Natural killer cell (primary cell): Measurements from ENCODE around the gene EXOC3L4. TPM values are rescaled to one million over a fixed set of nuclear protein-coding genes. Genes with fewer than 3 reads are reported as not detected.

Source experiments
- ATAC-seq, 3 donors: fragments of 150-1000 bp in 2 of 3; fragments of 200-7000 bp in 1 of 3; cut with Tn5 transposase; 1 replicate in 1 of 3; 2 replicates in 2 of 3; pipeline ENCODE4 v1.10.0; 2021; ENCODE audit warnings: mild to moderate bottlenecking in 2 of 3, moderate library complexity in 2 of 3
- DNase-seq, 2 donors: peaks; one replicate each; pipeline versions ENCODE4 v3.0.0 to v3.0.0-alpha.2; 2013 to 2021; ENCODE audit warnings: mixed read lengths in 1 of 2
- H3K27ac ChIP-seq: one replicate; pipeline ENCODE4 v1.5.1; 2013; ENCODE audit warnings: mild to moderate bottlenecking, low read length
- H3K27me3 ChIP-seq: one replicate; pipeline ENCODE4 v1.6.1; 2013; ENCODE audit warnings: low read length; ENCODE audit not compliant: control insufficient read depth, insufficient read depth
- H3K36me3 ChIP-seq: one replicate; pipeline ENCODE4 v1.6.1; 2013; ENCODE audit warnings: low read length; ENCODE audit not compliant: control insufficient read depth, insufficient read depth
- H3K4me1 ChIP-seq: one replicate; pipeline ENCODE4 v1.6.1; 2013; ENCODE audit warnings: low read length; ENCODE audit not compliant: control insufficient read depth, insufficient read depth
- H3K4me3 ChIP-seq: one replicate; pipeline ENCODE4 v1.5.1; 2013; ENCODE audit warnings: low read length
- H3K9me3 ChIP-seq: one replicate; pipeline ENCODE4 v1.6.1; 2013; ENCODE audit warnings: low read length; ENCODE audit not compliant: control insufficient read depth, insufficient read depth
- H3K27ac Mint-ChIP-seq, 2 donors: one replicate each; pipeline ENCODE4 v1.8.0; 2022; ENCODE audit warnings: mild to moderate bottlenecking in 2 of 2, mixed read lengths in 2 of 2, moderate library complexity in 1 of 2
- H3K27me3 Mint-ChIP-seq, 2 donors: one replicate each; pipeline ENCODE4 v1.8.0; 2022; ENCODE audit warnings: low read depth in 2 of 2, mixed read lengths in 2 of 2
- H3K36me3 Mint-ChIP-seq: one replicate; pipeline ENCODE4 v1.8.0; 2022; ENCODE audit warnings: mixed read lengths
- H3K4me1 Mint-ChIP-seq, 2 donors: one replicate each; pipeline ENCODE4 v1.8.0; 2022; ENCODE audit warnings: mixed read lengths in 2 of 2
- H3K4me3 Mint-ChIP-seq: one replicate; pipeline ENCODE4 v1.8.0; 2022; ENCODE audit warnings: mild to moderate bottlenecking, moderate library complexity, mixed read lengths
- H3K9me3 Mint-ChIP-seq, 2 donors: one replicate each; pipeline ENCODE4 v1.8.0; 2022; ENCODE audit warnings: mixed read lengths in 2 of 2
- WGBS: methylation state at CpG from one replicate; pipeline ENCODE4 v1.1.7; 2013; ENCODE audit warnings: missing lambda C conversion rate; ENCODE audit not compliant: insufficient coverage; 5-methylcytosine and 5-hydroxymethylcytosine counted together
- intact Hi-C: fragments of 100-400 bp; cut with micrococcal nuclease; formaldehyde crosslinking; loops from one replicate; pipeline ENCODE4 v1.14.2; 2022
- total RNA-seq, 4 donors: library from RNA; stranded (reverse); fragments of 120-200 nt in 1 of 4; gene quantifications; one replicate each; pipeline versions ENCODE4 v1.2.3 to v1.2.4, GENCODE V29; 2013 to 2022
- TF ChIP-seq, protein P1 (sequence below): fragments of 200-600 bp; IDR thresholded peaks from one replicate; pipeline ENCODE4 v1.8.0; 2022; ENCODE audit warnings: antibody characterized with exemption

The EXOC3L4 gene
- total RNA-seq, 3 donors from 2014 or later (not counting 1 experiment from before 2014, with no cell fraction given): not detected

DNA sequence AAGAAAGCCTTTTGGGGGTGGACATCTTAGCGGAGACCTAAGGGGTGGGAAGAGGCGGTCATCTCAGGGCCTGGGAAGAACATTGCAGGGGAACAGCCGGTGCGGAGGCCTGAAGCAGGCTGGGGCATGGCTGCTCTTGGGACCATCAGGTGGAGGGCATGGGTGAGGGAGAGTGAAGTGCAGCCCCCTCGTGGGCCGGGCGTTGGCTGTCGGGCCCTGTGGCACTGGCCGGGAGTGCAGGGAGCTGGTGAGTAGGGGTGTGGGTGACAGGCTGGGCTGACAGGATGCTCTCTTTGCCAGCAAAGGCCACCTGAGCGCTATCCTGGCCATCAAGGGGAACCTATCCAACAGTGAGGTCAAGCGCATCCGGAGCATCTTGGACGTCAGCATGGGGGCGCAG lies 40.4 kb downstream of the EXOC3L4 start:
- Histone ChIP-seq H3K36me3 (no peaks in the 10 kb centered on the region), H3K9me3 (no peaks in the 10 kb centered on the region), H3K27me3 (no peaks in the 10 kb centered on the region), H3K4me3 (no peak overlapping the region), H3K4me1 (no peaks in the 10 kb centered on the region), H3K27ac (no peak overlapping the region)
- WGBS: 93% methylated on average over 14 of the region's 14 CpGs
- TF ChIP-seq, protein P1, sequence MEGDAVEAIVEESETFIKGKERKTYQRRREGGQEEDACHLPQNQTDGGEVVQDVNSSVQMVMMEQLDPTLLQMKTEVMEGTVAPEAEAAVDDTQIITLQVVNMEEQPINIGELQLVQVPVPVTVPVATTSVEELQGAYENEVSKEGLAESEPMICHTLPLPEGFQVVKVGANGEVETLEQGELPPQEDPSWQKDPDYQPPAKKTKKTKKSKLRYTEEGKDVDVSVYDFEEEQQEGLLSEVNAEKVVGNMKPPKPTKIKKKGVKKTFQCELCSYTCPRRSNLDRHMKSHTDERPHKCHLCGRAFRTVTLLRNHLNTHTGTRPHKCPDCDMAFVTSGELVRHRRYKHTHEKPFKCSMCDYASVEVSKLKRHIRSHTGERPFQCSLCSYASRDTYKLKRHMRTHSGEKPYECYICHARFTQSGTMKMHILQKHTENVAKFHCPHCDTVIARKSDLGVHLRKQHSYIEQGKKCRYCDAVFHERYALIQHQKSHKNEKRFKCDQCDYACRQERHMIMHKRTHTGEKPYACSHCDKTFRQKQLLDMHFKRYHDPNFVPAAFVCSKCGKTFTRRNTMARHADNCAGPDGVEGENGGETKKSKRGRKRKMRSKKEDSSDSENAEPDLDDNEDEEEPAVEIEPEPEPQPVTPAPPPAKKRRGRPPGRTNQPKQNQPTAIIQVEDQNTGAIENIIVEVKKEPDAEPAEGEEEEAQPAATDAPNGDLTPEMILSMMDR: no peak
- no peak overlapping the region for H3K4me3 Mint-ChIP-seq
- intact Hi-C loops: no loop called here
- no peaks in the 10 kb centered on the region for H3K36me3 Mint-ChIP-seq
- DNase-seq (no peak), ATAC-seq (no peak)
- H3K9me3 Mint-ChIP-seq: no peaks in the 10 kb centered on the region
- H3K27ac Mint-ChIP-seq: no peak overlapping the region
- peaks cover 4 to 12% of the 10 kb centered on the region in 2 donors for H3K27me3 Mint-ChIP-seq
- peaks cover 0 to 4% of the 10 kb centered on the region in 2 donors for H3K4me1 Mint-ChIP-seq

DNA sequence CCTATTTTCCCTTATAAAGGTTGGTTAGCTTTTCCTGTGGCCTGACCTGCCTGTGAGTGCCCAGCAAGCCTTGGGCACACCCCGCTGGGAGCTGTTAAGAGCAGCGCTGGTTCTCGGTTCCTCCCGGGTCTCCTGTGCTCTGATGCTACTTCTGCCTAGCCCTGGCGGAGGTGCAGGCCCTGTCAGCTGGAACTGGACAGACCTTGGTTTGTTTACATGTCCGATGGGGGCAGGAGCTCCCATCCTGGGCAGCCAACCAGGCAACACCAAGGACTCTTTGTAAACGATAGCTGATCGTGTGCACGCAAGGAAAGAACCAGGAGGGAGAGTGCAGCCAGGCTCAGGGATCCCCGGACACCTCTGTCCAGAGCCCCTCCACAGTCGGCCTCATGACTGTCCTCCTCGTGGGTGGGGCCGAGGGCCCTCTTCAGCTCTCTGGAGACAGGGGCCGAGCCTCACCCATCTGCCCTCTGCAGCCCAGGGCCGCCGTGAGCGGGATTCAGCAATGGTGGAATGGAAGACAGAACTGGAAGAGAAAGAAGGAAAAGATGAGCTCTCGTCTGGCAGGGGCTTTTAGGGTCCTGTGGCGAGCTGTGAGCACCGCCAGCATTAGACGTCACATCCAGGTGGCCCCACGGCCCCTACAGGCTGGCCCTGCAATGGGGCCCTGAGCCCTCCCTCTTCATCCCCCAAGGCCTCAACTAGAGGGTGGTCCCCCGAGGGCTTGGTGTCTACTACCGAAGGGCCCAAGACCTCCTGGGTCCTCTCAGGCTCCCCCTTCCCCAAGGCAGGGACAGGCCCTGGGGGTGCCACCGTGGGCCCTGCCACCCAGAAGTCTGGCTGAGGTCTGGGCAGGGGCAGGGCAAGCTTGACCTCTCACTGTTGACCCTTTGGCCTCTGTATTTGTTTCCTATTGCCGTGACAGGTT lies 41.1 kb downstream of the EXOC3L4 start:
- H3K4me1 Mint-ChIP-seq: peaks cover 2 to 8% of the 10 kb centered on the region in 2 donors
- H3K36me3 ChIP-seq: no peaks in the 10 kb centered on the region
- H3K27me3 ChIP-seq: no peaks in the 10 kb centered on the region
- ATAC-seq: no peak
- no peak overlapping the region for H3K4me3 Mint-ChIP-seq
- peaks cover 11 to 12% of the 10 kb centered on the region in 2 donors for H3K27me3 Mint-ChIP-seq
- no peaks in the 10 kb centered on the region for H3K9me3 Mint-ChIP-seq
- no peaks in the 10 kb centered on the region for H3K36me3 Mint-ChIP-seq
- no peak overlapping the region for H3K27ac Mint-ChIP-seq
- 90% methylated on average over 26 of the region's 26 CpGs for WGBS
- H3K27ac ChIP-seq: no peak overlapping the region
- DNase-seq: no peak
- peaks cover under 1% of the 10 kb centered on the region for H3K4me1 ChIP-seq
- H3K4me3 ChIP-seq: no peak overlapping the region
- no peaks in the 10 kb centered on the region for H3K9me3 ChIP-seq
- TF ChIP-seq, protein P1: no peak
- intact Hi-C loops: no loop called here

GRCh38 chr14:103136388-103137271 lies 42.1 kb downstream of the EXOC3L4 start:
- Mint-ChIP-seq H3K27me3 (peaks cover 15 to 16% of the 10 kb centered on the region in 2 donors), H3K36me3 (no peaks in the 10 kb centered on the region), H3K4me1 (peaks cover 12 to 15% of the 10 kb centered on the region in 2 donors), H3K9me3 (no peaks in the 10 kb centered on the region), H3K4me3 (no peak overlapping the region), H3K27ac (peak overlapping the region in 1 of 2 donors; percentile 54)
- Histone ChIP-seq H3K4me1 (peaks cover 9% of the 10 kb centered on the region), H3K27ac (no peak overlapping the region), H3K9me3 (no peaks in the 10 kb centered on the region), H3K4me3 (no peak overlapping the region), H3K27me3 (no peaks in the 10 kb centered on the region), H3K36me3 (no peaks in the 10 kb centered on the region)
- intact Hi-C loops: no loop called here
- WGBS: 60% methylated on average over 19 of the region's 20 CpGs
- TF ChIP-seq, protein P1: no peak
- ATAC-seq: peak in 2 of 3 donors; percentile 28 to 44
- no peak for DNase-seq
